GM12874 (cell line): ENCODE results near the gene MTERF4.

Source experiments
- TF ChIP-seq, protein P1 (sequence below): IDR thresholded peaks from 2 replicates; pipeline ENCODE4 v1.5.1; 2011; ENCODE audit warnings: low read depth, mild to moderate bottlenecking, control low read depth, low read length, moderate library complexity; ENCODE audit not compliant: insufficient read depth

Gene MTERF4

DNA sequence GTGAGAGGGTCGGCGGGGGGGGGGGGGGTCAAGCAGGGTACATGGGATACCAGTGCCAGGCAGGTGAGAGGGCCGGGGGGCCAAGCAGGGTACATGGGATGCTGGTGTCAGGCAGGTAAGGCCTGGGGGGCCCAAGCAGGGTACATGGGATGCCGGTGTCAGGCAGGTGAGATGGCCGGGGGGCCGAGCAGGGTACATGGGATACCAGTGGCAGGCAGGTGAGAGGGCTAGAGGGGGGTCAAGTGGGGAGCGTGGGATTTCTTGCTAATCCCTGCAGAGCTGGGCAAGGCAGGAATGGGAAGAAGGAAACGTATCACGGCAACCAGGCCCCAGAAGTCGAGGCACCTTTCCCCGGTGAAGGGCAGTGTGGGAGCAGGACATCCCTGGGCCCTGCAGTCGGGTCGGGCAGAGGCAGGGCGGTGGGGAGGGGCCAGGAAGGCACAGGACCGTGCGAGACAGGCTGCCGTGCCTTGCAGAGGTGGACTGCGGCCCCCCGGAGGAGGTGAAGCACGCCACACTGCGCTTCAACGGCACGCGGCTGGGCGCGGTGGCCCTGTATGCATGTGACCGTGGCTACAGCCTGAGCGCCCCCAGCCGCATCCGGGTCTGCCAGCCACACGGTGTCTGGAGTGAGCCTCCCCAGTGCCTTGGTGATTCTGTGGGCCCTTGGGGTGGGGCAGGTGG lies 49.3 kb downstream of the MTERF4 start:
- TF ChIP-seq, protein P1, sequence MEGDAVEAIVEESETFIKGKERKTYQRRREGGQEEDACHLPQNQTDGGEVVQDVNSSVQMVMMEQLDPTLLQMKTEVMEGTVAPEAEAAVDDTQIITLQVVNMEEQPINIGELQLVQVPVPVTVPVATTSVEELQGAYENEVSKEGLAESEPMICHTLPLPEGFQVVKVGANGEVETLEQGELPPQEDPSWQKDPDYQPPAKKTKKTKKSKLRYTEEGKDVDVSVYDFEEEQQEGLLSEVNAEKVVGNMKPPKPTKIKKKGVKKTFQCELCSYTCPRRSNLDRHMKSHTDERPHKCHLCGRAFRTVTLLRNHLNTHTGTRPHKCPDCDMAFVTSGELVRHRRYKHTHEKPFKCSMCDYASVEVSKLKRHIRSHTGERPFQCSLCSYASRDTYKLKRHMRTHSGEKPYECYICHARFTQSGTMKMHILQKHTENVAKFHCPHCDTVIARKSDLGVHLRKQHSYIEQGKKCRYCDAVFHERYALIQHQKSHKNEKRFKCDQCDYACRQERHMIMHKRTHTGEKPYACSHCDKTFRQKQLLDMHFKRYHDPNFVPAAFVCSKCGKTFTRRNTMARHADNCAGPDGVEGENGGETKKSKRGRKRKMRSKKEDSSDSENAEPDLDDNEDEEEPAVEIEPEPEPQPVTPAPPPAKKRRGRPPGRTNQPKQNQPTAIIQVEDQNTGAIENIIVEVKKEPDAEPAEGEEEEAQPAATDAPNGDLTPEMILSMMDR: no peak

DNA sequence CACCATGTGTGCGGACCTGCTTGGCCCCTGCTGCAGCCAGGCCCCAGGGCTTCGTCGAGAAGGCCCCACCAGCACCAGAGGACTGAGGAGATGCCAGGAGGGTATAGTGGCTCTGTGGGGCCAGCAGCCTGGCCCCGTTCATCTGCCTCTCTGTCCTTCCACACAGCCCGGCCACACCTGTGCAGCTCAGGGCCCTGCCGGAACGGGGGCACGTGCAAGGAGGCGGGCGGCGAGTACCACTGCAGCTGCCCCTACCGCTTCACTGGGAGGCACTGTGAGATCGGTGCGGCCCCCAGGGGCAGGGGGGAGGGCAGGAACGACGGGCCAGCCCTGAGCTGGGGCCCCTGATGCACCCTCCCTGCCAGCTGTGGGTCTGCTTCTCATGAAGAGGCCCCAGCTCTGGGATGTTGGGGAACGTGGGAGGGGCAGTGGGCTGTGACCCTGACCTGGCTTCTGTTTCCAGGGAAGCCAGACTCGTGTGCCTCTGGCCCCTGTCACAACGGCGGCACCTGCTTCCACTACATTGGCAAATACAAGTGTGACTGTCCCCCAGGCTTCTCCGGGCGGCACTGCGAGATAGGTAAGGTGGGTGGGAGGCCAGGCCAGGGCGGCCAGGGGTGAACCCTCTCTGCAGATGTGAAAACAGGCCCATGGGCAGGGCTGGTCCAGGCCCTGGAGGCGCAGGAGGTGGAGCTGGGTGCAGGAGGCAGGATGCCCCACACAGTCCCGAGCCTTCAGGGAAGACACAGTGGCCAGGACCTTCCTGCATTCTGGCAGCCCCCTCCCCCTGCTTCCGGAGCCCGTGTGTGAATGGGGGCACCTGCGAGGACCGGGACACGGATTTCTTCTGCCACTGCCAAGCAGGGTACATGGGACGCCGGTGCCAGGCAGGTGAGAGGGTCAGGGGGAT lies 50.3 kb downstream of the MTERF4 start:
- TF ChIP-seq, protein P1: no peak

DNA sequence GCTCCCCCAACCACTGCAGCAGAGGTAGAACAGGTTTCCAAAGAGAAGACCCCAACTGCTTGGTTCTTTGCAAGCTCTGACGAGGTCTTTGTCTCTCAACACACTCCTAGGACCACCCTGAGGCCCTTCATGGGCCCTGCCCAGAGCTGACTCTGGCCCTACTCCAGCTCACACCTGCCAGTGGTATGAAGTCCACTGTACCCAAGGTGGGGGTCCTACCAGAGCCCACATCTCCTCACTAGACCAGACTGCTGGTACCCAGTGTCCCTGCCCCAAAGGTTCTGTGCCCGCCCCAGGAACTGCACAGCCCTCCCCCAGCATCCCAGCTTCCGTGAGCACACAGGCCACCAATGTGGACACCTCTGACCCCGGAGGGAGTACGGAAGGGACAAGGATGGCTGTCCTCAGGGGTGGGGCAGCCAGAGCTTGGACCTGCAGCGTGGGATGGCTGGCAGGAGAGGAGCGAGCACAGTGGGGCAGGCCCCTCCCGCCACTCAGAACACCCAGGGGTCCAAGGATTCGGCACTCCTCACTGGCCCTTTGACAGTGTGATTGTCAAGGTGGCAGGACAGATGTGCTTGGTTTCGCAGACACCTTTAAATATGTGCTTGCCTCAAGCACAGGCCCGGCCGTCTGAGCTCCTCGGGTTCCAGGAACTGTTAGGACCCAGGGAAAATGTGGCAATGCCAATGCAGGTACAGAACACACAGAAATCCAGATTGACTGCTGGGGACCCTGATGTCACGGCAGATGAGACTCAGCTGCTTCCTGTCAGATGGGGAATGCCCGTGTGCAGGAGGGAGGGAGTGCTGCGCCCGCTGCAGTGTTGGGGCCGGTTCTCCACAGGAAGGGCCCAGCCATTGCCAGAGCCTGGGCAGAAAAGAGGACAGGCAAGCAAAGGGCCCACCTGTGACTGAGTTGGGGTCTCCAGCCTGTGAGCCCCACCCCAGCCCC lies 51.2 kb downstream of the MTERF4 start:
- TF ChIP-seq, protein P1: no peak

DNA sequence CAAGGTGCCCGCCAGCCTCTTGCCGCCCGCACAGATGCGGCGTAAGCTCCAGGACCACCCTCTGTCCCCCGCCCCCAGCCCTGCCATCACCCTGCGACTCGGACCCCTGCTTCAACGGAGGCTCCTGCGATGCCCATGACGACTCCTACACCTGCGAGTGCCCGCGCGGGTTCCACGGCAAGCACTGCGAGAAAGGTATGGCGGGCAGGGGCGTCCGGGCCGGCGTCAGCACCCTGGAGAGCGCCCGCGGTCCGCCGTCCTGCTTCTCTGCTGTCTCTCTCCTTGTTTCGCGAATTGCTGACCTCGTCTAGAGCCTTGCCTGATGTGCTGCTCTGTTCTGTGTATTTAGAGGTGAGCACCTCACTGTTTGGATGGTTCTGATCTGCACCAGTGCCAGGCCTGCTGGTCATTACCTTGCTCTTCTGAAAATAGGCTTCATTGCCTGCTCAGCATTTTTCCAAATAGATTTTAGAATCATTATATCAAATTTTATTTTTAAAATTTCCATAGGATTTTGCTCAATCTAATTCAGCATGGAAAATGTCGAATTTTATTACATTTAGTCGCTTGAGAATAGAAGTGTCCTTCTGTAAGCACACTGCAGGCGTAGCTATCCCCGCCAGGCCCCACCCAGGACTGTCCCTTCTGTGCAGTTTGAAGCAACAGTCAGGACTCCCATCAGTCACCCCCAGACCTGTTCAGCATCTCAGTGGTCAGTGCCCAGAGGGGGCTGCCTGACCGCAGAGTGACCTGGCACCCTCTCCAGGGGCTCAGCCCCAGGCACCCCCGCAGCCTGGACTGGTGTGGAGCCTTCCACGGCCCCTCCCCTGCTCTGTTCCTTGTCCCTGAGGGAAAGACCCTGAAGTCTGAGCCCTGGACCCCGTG lies 52.1 kb downstream of the MTERF4 start:
- TF ChIP-seq, protein P1: no peak

DNA sequence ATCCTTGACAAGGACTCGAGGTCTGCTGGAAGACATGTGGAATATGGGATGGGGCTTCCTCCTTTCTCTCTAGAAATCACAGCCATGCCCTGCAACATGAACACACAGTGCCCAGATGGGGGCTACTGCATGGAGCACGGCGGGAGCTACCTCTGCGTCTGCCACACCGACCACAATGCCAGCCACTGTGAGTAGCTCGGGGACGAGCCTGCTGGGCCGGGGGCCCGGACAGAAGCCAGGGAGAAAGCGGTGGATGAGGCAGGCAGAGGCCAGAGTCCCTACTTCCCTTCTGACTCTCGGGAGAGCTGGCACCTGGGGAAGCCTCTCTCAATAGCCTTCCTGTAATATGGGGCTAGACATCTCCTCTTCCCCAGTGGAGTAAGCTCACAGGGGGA lies 53.1 kb downstream of the MTERF4 start:
- TF ChIP-seq, protein P1: no peak

DNA sequence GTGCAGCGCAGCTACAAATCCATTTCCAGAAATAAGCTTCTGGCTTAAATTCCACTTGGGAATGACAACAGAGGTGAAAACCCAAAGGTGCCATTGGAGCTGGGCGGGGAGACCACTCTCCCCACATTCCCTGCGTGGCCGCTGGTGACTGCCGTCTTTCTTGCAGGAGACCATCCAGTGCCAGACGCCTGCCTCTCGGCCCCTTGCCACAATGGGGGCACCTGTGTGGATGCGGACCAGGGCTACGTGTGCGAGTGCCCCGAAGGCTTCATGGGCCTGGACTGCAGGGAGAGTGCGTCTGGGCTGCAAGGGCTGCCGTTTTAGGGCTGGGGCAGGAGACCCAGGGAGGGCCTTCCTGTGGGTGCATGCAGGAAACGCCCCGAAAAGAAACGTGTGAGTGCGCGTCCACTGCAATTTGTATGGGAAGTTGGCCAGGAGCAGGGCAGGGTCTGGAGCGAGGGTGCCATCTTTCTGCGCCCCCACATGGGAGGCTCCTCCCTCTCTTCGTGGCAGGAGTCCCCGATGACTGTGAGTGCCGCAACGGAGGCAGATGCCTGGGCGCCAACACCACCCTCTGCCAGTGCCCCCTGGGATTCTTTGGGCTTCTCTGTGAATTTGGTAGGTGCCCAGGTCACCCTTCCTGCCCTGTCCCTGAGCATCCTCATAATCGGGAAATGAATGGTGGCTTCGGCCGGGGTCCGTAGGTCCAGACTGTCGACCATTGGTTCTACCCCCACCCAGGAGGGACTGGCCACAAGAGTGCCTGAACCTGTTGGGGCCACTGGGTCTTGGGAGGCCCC lies 53.7 kb downstream of the MTERF4 start:
- TF ChIP-seq, protein P1: no peak
